ENCODE data around the gene DNAJB9.
A peak's percentile ranks its signal among the peaks of the same experiment; 100 is the strongest.

The DNAJB9 gene

DNA sequence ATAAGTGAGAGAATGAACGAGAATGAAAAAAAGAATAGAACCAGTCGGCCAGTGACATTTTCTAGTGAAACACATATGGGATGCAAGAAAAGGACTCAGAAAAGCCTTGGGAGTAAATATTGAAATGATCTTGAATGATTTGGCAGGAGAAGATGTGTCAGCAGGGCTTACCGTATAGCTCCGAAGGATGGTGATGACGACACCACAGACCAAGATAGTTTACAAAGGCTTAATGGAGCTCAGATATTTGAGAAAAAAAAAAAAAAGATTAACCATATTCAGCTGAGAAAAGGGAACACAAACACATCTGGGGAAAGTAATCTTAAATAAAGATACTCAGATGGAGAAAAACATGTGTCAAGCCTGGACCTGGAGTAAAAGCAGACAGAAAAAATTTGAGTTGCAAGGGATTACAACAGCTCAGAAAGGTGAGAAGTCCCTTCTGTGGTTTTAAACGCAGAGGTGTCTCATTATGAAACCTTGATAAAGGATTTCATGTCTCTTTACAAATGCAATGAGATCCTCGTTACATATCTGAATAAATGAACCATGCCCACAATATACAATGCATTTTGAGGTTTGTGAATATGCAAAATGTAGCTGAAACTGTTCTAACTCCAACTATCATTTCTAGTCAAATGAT is 36.0 kb downstream of the DNAJB9 start:
- DNase-seq (ENCODE audit: low read depth): no peak

DNA sequence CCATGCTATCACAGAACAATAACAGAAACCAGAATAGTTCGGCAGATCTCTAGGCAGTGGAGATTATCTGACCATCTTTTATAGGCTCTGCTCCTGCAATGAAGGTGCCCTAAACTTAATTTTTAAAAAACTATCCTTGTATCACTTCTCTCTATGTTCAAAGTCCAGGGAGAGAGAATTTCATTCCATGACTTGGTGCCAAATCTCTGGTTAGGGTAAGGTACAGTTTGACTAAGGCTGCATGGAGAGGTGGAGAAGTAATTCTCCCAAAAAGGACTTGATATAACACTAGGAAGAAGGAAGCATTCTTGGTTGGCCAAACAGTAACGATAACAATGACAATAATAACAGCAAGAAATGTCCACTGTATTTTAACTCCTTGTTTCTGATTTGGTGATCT is 40.0 kb downstream of the DNAJB9 start:
- no peak for DNase-seq (ENCODE audit: low read depth)

DNA sequence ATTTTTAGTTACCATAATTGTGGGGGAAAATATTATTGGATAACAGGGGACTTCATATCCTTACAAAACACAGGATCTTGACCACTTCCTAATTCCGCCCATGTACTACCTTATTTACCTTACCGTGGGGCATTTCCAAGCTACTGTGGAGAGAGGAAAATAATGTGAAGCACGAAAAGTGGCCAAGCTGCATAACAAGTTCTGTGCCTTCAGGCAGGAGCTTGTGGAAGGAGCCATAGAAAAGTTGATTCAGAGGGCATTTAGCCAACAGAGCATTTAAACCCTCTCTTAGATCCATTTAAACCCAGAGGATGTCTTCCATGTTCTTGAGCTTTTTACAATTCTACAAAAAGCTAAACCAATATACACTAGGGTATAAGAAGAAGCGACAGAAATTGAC is 41.6 kb downstream of the DNAJB9 start:
- DNase-seq (ENCODE audit: low read depth): no peak

DNA sequence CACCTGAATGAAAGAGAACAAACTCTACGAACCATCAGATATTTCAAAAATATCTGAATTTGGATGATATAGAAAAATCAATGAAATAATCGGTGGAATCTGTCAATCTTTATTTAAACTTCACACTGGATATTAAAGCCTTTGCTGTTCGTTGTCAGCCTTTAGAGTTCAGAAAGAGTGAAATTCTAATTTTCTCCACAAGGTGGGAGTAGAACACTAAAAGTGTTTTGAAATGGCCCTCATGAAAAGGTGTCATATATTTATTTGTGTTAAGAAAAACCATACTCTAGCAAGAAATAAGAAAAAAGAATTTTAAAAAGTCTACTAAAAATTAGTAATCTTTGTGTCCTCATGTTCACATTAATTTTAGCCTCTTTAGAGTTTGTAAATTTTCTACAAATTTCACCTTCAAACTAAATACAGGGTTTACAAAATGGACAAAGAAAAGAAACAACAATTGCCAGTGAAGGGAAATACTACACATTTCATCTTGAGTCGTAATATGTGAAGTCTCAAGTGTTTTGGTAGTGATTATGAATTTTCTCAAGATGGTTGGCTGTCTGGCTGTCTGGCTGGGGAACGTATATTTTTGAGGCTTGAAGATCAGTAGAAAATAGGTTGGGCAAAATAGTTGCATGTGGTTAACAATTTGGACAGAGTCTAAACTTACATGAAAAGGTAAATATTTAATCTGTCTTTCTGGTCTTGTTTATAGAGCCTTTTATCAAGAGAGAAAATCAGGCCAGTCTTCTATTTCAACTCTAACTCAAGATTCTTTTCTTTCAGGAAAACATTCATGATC is 43.7 kb downstream of the DNAJB9 start:
- DNase-seq (ENCODE audit: low read depth): peak; percentile 10

DNA sequence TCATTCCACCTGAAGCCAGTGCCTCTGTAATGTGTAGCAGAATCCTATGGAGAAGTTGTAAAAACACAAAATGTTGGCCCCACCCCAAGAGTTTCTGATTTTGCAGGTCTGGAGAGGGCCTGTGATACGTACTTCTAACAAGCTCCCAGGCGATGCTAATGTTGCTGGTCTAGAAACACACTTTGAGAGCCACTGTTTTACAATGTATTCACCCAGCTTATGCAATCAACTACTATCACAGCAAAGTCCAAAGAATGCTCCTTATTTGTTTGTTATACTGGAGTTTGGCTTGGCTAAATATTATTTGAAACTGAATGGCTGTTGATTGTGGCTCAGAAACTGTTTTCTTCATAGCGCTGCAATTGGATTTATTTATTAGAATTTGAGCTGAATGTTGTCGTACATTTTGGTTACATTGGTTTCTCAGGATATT is 44.3 kb downstream of the DNAJB9 start:
- no peak for DNase-seq (ENCODE audit: low read depth)

DNA sequence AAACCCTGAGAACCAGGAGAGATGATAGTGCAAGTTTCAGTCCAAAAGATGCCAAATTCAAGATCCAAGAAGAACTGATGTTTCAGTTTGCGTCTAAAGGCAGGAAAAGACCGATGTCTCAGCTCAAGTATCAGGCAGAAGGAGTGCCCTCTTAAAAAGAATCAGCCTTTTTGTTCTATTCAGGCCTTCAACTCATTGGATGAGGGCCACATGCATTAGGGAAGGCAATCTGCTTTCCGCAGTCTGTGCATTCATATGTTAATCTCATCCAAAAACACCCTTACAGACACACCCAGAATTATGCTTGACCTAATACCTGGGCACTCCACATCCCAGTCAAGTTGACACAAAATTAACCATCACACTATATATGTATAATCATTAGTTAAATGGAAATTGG is 45.2 kb downstream of the DNAJB9 start:
- DNase-seq (ENCODE audit: low read depth): no peak

DNA sequence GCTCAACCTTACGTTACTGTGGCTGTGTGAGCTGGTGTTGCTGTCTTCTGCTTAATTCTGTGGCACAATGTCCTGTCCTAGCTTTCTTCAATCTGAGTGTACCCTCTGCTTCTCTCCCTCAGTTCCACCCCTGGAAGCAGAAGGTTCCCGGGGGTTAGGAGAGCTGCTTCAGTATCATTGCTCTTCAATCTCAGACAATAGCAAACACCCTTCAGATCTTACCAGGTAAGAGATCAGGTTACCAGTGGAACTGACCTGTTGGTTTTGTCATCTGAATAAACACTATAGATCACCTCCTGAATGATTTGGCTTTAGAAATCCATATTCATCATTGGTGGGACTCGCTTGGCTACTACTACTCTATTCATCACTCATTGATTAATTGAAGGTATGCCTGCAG is 48.4 kb downstream of the DNAJB9 start:
- DNase-seq (ENCODE audit: low read depth): no peak

DNA sequence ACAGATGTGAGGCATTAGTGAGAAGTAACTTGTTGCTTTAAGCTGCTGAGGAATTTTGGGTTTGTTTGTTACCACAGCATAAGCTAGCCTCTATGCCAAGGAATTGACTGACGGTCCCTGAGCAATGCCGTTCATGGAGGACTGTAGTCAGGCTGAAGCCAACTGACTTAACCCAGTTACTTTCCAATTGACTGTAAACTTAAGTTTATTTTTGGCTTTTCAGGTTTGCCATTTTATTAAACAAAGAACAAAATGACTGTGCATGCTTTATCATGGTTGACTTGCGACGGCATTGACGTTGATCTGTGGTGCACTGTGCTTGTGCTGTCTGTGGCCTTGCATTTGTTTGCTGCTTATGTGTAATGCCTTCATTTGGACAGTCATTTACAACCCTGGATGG is 53.5 kb downstream of the DNAJB9 start:
- no peak for DNase-seq (ENCODE audit: low read depth)

All from GM04504 (cell line).